Endothelial cell of umbilical vein (primary cell): ENCODE measurements around the gene RDH14. TPM values are rescaled to one million over a fixed set of nuclear protein-coding genes. Genes with fewer than 3 reads are reported as not detected.

ENCODE experiments used
- BruUV-seq: library from RNA; stranded (reverse); fragments of 400-500 nt; replicated peaks from 2 replicates; lab custom pipeline; 2021; lab: Mats Ljungman, UMichigan
- CTCF ChIA-PET: fragments of 300-600, 350-600 bp; sonication (Branson Sonifier 250); formaldehyde crosslinking; loops from one replicate; lab custom pipeline; 2021; ENCODE audit warnings: antibody characterized with exemption, inconsistent platforms; lab: Charles Lee
- POLR2A ChIA-PET: fragments of 300-600, 350-600 bp; sonication (Branson Sonifier 250); formaldehyde crosslinking; loops from one replicate; lab custom pipeline; 2021; ENCODE audit warnings: antibody characterized with exemption, inconsistent platforms; lab: Charles Lee
- DNase-seq: peaks from one replicate; pipeline ENCODE4 v3.0.0-alpha.2; 2011; ENCODE audit warnings: low read depth, low spot score
- FAIRE-seq: peaks from 2 replicates; lab custom pipeline; 2011; peaks lifted over from hg19 to GRCh38; lab: Jason Lieb, UNC
- H2AFZ ChIP-seq: 2 replicates; pipeline ENCODE4 v1.6.0; 2012; ENCODE audit warnings: low read depth, low read length, control low read depth, inconsistent platforms
- H3K27ac ChIP-seq: 2 replicates; pipeline ENCODE4 v1.5.1; 2011; ENCODE audit warnings: low read depth, mild to moderate bottlenecking, control low read depth, low read length, moderate library complexity; ENCODE audit not compliant: insufficient read depth
- H3K27me3 ChIP-seq, 2 experiments: 2 replicates each; pipeline versions ENCODE4 v1.6.0 to v1.6.1; 2011; ENCODE audit warnings: low read length in 2 of 2, mixed read lengths in 1 of 2; ENCODE audit not compliant: control insufficient read depth in 2 of 2, insufficient read depth in 2 of 2
- H3K36me3 ChIP-seq, 2 experiments: 2 replicates in 1 of 2; 3 replicates in 1 of 2; pipeline ENCODE4 v1.5.1; 2011; ENCODE audit warnings: low read length in 2 of 2, mild to moderate bottlenecking in 1 of 2, moderate library complexity in 1 of 2; ENCODE audit not compliant: control insufficient read depth in 2 of 2, insufficient read depth in 2 of 2; ENCODE audit errors: extremely low read depth in 1 of 2
- H3K4me1 ChIP-seq: 3 replicates; pipeline ENCODE4 v1.5.1; 2011; ENCODE audit warnings: mild to moderate bottlenecking, low read length; ENCODE audit not compliant: control insufficient read depth, insufficient read depth; ENCODE audit errors: extremely low read depth
- H3K4me2 ChIP-seq: 2 replicates; pipeline ENCODE4 v1.6.1; 2011; ENCODE audit warnings: low read length, control low read depth, mixed read lengths; ENCODE audit not compliant: insufficient read depth
- H3K4me3 ChIP-seq, 3 experiments: fragments of 200-600 bp in 1 of 3; sonication (generic), shearing (Covaris generic) in 1 of 3; replicated peaks in 1 of 3; 2 replicates each; pipeline ENCODE4 v1.5.1; 2011 to 2016; ENCODE audit warnings: control low read depth in 3 of 3, low read length in 3 of 3, mild to moderate bottlenecking in 2 of 3, inconsistent platforms in 1 of 3, low read depth in 1 of 3, moderate library complexity in 1 of 3; ENCODE audit not compliant: insufficient read depth in 1 of 3
- H3K79me2 ChIP-seq: 2 replicates; pipeline ENCODE4 v1.6.0; 2012; ENCODE audit warnings: low read length, inconsistent platforms; ENCODE audit not compliant: control insufficient read depth, insufficient read depth
- H3K9ac ChIP-seq: replicated peaks from 2 replicates; pipeline ENCODE3; 2011; ENCODE audit warnings: low read length, control low read depth; ENCODE audit not compliant: insufficient read depth; ENCODE audit errors: extremely low read depth
- H3K9me1 ChIP-seq: replicated peaks from 3 replicates; pipeline ENCODE4 v1.6.0; 2011; ENCODE audit warnings: mild to moderate bottlenecking, low read length; ENCODE audit not compliant: control insufficient read depth, insufficient read depth; ENCODE audit errors: extremely low read depth
- H3K9me3 ChIP-seq: replicated peaks from 2 replicates; pipeline ENCODE4 v1.5.1; 2012; ENCODE audit warnings: low read length, inconsistent platforms; ENCODE audit not compliant: control insufficient read depth, insufficient read depth
- H4K20me1 ChIP-seq: replicated peaks from 2 replicates; pipeline ENCODE3; 2011; ENCODE audit warnings: mild to moderate bottlenecking, low read length; ENCODE audit not compliant: control insufficient read depth, insufficient read depth; ENCODE audit errors: extremely low read depth
- CTCF ChIP-seq, 2 donors: IDR thresholded peaks; 1 replicate in 1 of 2; 2 replicates in 1 of 2; pipeline ENCODE4 v1.5.1; 2011; ENCODE audit warnings: low read length in 2 of 2, mild to moderate bottlenecking in 2 of 2, moderate library complexity in 2 of 2, control low read depth in 1 of 2, inconsistent platforms in 1 of 2, low read depth in 1 of 2; ENCODE audit not compliant: insufficient read depth in 1 of 2; ENCODE audit errors: extremely low read depth in 1 of 2
- EZH2 ChIP-seq: IDR thresholded peaks from 2 replicates; pipeline ENCODE4 v1.6.1; 2012; ENCODE audit warnings: borderline replicate concordance, low read depth, mild to moderate bottlenecking, moderate library complexity, low read length, inconsistent platforms; ENCODE audit not compliant: severe bottlenecking
- FOS ChIP-seq: IDR thresholded peaks from 2 replicates; pipeline ENCODE4 v1.6.1; 2011; ENCODE audit warnings: mild to moderate bottlenecking, low read length, moderate library complexity, borderline replicate concordance; ENCODE audit not compliant: insufficient read depth
- GATA2 ChIP-seq: IDR thresholded peaks from 2 replicates; pipeline ENCODE4 v1.7.0; 2011; ENCODE audit warnings: low read depth, mild to moderate bottlenecking, moderate library complexity, mixed read lengths, low read length; ENCODE audit not compliant: insufficient read length, insufficient read depth
- JUN ChIP-seq: IDR thresholded peaks from 2 replicates; pipeline ENCODE4 v1.6.1; 2011; ENCODE audit warnings: borderline replicate concordance, low read depth; ENCODE audit not compliant: insufficient read length, insufficient read depth
- MAX ChIP-seq: IDR thresholded peaks from 2 replicates; pipeline ENCODE4 v1.6.1; 2011; ENCODE audit not compliant: insufficient read depth, insufficient read length
- MYC ChIP-seq: IDR thresholded peaks from one replicate; pipeline ENCODE4 v1.6.1; 2011; ENCODE audit warnings: mild to moderate bottlenecking, low read depth, low read length
- POLR2A ChIP-seq: IDR thresholded peaks from 2 replicates; pipeline ENCODE4 v1.6.1; 2012; ENCODE audit warnings: low read depth, mild to moderate bottlenecking, control low read depth, low read length
- POLR2AphosphoS5 ChIP-seq: IDR thresholded peaks from 2 replicates; pipeline ENCODE4 v1.6.1; 2012; ENCODE audit warnings: low read depth, mild to moderate bottlenecking, control low read depth, low read length, moderate library complexity; ENCODE audit not compliant: insufficient read depth
- dilution Hi-C: fragments of 300-500 bp; cut with MboI; formaldehyde crosslinking; loops from one replicate; pipeline ENCODE4 v1.15.0; 2019; ENCODE audit warnings: low sequenced_read_pairs; ENCODE audit not compliant: extremely low pct_ligation_motif_present
- intact Hi-C: fragments of 100-400 bp; cut with micrococcal nuclease; formaldehyde crosslinking; loops from one replicate; pipeline ENCODE4 v1.10.0; 2022
- polyA plus RNA-seq, 4 experiments: library from polyadenylated mRNA; depleted of rRNA in 3 of 4; stranded (reverse) in 3 of 4; unstranded in 1 of 4; fragments of >200 nt; gene quantifications; 2 replicates each; pipeline versions ENCODE4 v1.2.1 to v1.2.3, GENCODE V29; 2011 to 2012; ENCODE audit warnings: missing spikeins in 1 of 4
- total RNA-seq: library from RNA; stranded (reverse); gene quantifications from 2 replicates; pipeline ENCODE4 v1.2.3, GENCODE V29; 2021

RDH14 gene
- total and polyA plus RNA-seq, 2 donors (not counting 3 experiments of a cell fraction or from before 2014, with no cell fraction given): 8.8 to 12.4 TPM

GRCh38 chr2:18544171-18544570, 16.3 kb downstream of the RDH14 start:
- intact Hi-C loops: no loop called here
- no peak overlapping the region for H3K4me2 ChIP-seq
- H3K9me3 ChIP-seq: no peaks in the 10 kb centered on the region
- peaks cover 8% of the 10 kb centered on the region for H3K4me1 ChIP-seq
- H2AFZ ChIP-seq: no peak overlapping the region
- DNase-seq (no peak), FAIRE-seq (no peak)
- BruUV-seq: no TSS peak
- H3K9me1 ChIP-seq: no peaks in the 10 kb centered on the region
- ChIA-PET POLR2A (no interaction called here), CTCF (no interaction called here)
- H3K9ac ChIP-seq: no peak overlapping the region
- no peak for TF ChIP-seq GATA2
- TF ChIP-seq MAX: no peak
- TF ChIP-seq EZH2: no peak
- TF ChIP-seq CTCF (IDR thresholded peaks at IDR 0.05; ENCODE audit: extremely low read depth in 1 of 2, insufficient read depth in 1 of 2, low read depth in 1 of 2, low read length in 2 of 2): no peak
- TF ChIP-seq POLR2AphosphoS5: no peak
- TF ChIP-seq JUN: no peak
- no peak for TF ChIP-seq POLR2A
- TF ChIP-seq FOS: no peak
- no peak for TF ChIP-seq MYC
- no peak overlapping the region for H3K4me3 ChIP-seq
- H3K27ac ChIP-seq: no peak overlapping the region
- H3K79me2 ChIP-seq: no peaks in the 10 kb centered on the region
- no peaks in the 10 kb centered on the region for H3K36me3 ChIP-seq
- dilution Hi-C loops: no loop called here
- no peaks in the 10 kb centered on the region for H4K20me1 ChIP-seq
- no peaks in the 10 kb centered on the region for H3K27me3 ChIP-seq
